ENCODE data around the gene SYNJ2.

DNA sequence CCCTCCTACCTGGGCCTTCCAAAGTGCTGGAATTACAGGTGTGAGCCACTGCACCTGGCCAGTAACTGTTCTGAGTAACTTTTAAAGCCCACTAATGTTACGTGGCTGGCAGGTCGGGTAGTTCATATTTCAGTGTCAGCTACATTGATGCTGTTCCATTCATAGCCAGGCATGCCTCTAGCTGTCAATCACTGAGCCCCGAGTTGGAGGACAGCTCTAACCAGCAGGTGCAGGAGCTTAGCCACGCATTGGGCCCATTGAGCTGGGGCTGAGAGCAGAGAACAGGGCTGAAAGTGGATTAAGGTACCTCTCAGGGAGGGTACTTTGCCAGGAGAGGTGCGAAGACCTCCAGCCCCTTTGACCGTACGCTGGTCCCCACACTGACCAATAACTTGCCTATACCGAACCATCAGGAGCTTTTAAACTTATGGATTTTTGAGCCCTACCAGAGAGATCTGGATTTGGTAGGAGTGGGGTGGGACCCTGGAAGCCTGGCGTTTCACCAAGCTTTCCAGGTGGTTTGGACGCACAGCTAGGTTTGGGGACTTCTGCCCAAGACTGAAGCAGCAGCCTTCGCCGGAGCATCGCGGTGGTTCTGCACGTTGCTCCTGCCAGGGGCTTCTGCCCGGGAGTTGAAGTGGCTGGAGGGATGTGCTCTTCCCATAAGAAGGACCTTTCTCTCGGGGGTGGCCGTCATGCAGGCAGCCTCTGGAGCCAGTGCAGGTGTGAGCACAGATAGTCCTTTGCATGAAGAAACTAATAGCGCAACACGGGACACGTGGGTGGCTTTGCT, 103.8 kb downstream of the SYNJ2 start:
- TF ChIP-seq POLR2A (IDR thresholded peaks at IDR 0.05): no peak
- TF ChIP-seq, protein P1, sequence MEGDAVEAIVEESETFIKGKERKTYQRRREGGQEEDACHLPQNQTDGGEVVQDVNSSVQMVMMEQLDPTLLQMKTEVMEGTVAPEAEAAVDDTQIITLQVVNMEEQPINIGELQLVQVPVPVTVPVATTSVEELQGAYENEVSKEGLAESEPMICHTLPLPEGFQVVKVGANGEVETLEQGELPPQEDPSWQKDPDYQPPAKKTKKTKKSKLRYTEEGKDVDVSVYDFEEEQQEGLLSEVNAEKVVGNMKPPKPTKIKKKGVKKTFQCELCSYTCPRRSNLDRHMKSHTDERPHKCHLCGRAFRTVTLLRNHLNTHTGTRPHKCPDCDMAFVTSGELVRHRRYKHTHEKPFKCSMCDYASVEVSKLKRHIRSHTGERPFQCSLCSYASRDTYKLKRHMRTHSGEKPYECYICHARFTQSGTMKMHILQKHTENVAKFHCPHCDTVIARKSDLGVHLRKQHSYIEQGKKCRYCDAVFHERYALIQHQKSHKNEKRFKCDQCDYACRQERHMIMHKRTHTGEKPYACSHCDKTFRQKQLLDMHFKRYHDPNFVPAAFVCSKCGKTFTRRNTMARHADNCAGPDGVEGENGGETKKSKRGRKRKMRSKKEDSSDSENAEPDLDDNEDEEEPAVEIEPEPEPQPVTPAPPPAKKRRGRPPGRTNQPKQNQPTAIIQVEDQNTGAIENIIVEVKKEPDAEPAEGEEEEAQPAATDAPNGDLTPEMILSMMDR (IDR thresholded peaks at IDR 0.05): no peak

Measured in heart left ventricle (tissue), 13 donors.